Natural killer cell (primary cell): ENCODE data around the gene MAST1. TPM values are rescaled to one million over a fixed set of nuclear protein-coding genes. Genes with fewer than 3 reads are reported as not detected.

Experiments used
- ATAC-seq, 3 donors: fragments of 150-1000 bp in 2 of 3; fragments of 200-7000 bp in 1 of 3; cut with Tn5 transposase; 1 replicate in 1 of 3; 2 replicates in 2 of 3; pipeline ENCODE4 v1.10.0; 2021; ENCODE audit warnings: mild to moderate bottlenecking in 2 of 3, moderate library complexity in 2 of 3
- DNase-seq, 2 donors: peaks; one replicate each; pipeline versions ENCODE4 v3.0.0 to v3.0.0-alpha.2; 2013 to 2021; ENCODE audit warnings: mixed read lengths in 1 of 2
- H3K27ac ChIP-seq: one replicate; pipeline ENCODE4 v1.5.1; 2013; ENCODE audit warnings: mild to moderate bottlenecking, low read length
- H3K27me3 ChIP-seq: one replicate; pipeline ENCODE4 v1.6.1; 2013; ENCODE audit warnings: low read length; ENCODE audit not compliant: control insufficient read depth, insufficient read depth
- H3K36me3 ChIP-seq: one replicate; pipeline ENCODE4 v1.6.1; 2013; ENCODE audit warnings: low read length; ENCODE audit not compliant: control insufficient read depth, insufficient read depth
- H3K4me1 ChIP-seq: one replicate; pipeline ENCODE4 v1.6.1; 2013; ENCODE audit warnings: low read length; ENCODE audit not compliant: control insufficient read depth, insufficient read depth
- H3K4me3 ChIP-seq: one replicate; pipeline ENCODE4 v1.5.1; 2013; ENCODE audit warnings: low read length
- H3K9me3 ChIP-seq: one replicate; pipeline ENCODE4 v1.6.1; 2013; ENCODE audit warnings: low read length; ENCODE audit not compliant: control insufficient read depth, insufficient read depth
- H3K27ac Mint-ChIP-seq, 2 donors: one replicate each; pipeline ENCODE4 v1.8.0; 2022; ENCODE audit warnings: mild to moderate bottlenecking in 2 of 2, mixed read lengths in 2 of 2, moderate library complexity in 1 of 2
- H3K27me3 Mint-ChIP-seq, 2 donors: one replicate each; pipeline ENCODE4 v1.8.0; 2022; ENCODE audit warnings: low read depth in 2 of 2, mixed read lengths in 2 of 2
- H3K36me3 Mint-ChIP-seq: one replicate; pipeline ENCODE4 v1.8.0; 2022; ENCODE audit warnings: mixed read lengths
- H3K4me1 Mint-ChIP-seq, 2 donors: one replicate each; pipeline ENCODE4 v1.8.0; 2022; ENCODE audit warnings: mixed read lengths in 2 of 2
- H3K4me3 Mint-ChIP-seq: one replicate; pipeline ENCODE4 v1.8.0; 2022; ENCODE audit warnings: mild to moderate bottlenecking, moderate library complexity, mixed read lengths
- H3K9me3 Mint-ChIP-seq, 2 donors: one replicate each; pipeline ENCODE4 v1.8.0; 2022; ENCODE audit warnings: mixed read lengths in 2 of 2
- WGBS: methylation state at CpG from one replicate; pipeline ENCODE4 v1.1.7; 2013; ENCODE audit warnings: missing lambda C conversion rate; ENCODE audit not compliant: insufficient coverage; 5-methylcytosine and 5-hydroxymethylcytosine counted together
- intact Hi-C: fragments of 100-400 bp; cut with micrococcal nuclease; formaldehyde crosslinking; loops from one replicate; pipeline ENCODE4 v1.14.2; 2022
- total RNA-seq, 4 donors: library from RNA; stranded (reverse); fragments of 120-200 nt in 1 of 4; gene quantifications; one replicate each; pipeline versions ENCODE4 v1.2.3 to v1.2.4, GENCODE V29; 2013 to 2022
- TF ChIP-seq, protein P1 (sequence below): fragments of 200-600 bp; IDR thresholded peaks from one replicate; pipeline ENCODE4 v1.8.0; 2022; ENCODE audit warnings: antibody characterized with exemption

MAST1 gene
- total RNA-seq, 3 donors from 2014 or later (not counting 1 experiment from before 2014, with no cell fraction given) = 0.07 to 0.88 TPM; not detected in 1

DNA sequence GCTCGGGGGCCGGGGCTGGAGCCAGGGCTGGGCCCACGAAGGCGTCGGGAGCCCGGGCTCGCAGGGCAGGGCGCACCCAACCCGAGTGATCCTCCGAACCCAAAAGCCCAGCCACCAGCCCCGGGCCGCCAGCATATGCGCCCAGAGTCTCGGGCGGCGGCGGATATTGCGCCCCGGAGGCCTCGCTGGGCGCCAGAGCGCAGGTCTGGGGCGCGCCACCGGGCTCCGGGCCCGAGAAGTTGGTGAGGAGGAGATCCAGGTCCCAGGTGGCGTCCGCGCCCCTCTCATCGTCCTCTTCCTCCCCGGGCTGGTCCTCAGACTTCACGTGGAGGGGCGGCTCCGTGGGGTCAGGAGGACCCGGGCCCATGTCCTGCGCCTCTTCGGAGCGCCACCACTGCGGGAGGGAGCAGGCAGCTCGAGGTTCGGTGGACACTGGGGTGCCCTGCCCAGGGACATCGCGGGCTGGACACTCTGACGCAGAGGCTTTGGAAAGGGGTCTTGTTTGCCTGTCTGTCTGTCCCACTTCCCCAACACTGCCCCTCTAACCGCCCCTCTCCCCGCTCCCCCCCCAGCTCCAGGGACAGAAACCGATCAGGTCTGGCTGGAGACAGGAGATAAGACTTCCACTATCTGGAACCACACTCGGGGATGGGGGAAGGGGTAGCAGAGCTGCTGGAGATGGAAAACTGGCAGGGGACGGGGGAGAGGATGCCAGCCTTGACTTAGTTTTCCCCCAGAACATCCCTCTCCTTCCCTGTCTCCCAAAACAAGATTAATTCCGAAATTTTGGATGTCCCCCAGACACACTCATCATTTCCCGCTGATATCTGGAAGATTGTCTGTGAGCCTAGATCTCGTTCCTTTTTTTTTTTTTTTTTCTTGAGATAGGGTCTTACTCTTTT, 47.7 kb downstream of the MAST1 start:
- ATAC-seq (peak in 2 of 3 donors; percentile 6 to 13), DNase-seq (no peak)
- peak overlapping the region; percentile 79 for H3K4me3 Mint-ChIP-seq
- no peaks in the 10 kb centered on the region for H3K27me3 ChIP-seq
- WGBS = 11% methylated on average over 50 of the region's 53 CpGs
- TF ChIP-seq, protein P1, sequence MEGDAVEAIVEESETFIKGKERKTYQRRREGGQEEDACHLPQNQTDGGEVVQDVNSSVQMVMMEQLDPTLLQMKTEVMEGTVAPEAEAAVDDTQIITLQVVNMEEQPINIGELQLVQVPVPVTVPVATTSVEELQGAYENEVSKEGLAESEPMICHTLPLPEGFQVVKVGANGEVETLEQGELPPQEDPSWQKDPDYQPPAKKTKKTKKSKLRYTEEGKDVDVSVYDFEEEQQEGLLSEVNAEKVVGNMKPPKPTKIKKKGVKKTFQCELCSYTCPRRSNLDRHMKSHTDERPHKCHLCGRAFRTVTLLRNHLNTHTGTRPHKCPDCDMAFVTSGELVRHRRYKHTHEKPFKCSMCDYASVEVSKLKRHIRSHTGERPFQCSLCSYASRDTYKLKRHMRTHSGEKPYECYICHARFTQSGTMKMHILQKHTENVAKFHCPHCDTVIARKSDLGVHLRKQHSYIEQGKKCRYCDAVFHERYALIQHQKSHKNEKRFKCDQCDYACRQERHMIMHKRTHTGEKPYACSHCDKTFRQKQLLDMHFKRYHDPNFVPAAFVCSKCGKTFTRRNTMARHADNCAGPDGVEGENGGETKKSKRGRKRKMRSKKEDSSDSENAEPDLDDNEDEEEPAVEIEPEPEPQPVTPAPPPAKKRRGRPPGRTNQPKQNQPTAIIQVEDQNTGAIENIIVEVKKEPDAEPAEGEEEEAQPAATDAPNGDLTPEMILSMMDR = no peak
- H3K36me3 ChIP-seq = no peaks in the 10 kb centered on the region
- peaks cover 11% of the 10 kb centered on the region for H3K9me3 ChIP-seq
- no peaks in the 10 kb centered on the region for H3K36me3 Mint-ChIP-seq
- H3K9me3 Mint-ChIP-seq = no peaks in the 10 kb centered on the region
- no peaks in the 10 kb centered on the region for H3K27me3 Mint-ChIP-seq
- intact Hi-C loops = loop anchor here (1.0 kb wide), 1 partner anchor 79 kb away; no protein-coding TSS in a partner anchor
- H3K4me3 ChIP-seq = no peak overlapping the region
- no peak overlapping the region for H3K27ac ChIP-seq
- H3K4me1 ChIP-seq = peaks cover 41% of the 10 kb centered on the region
- H3K27ac Mint-ChIP-seq = no peak overlapping the region
- peaks cover 21 to 33% of the 10 kb centered on the region in 2 donors for H3K4me1 Mint-ChIP-seq

DNA sequence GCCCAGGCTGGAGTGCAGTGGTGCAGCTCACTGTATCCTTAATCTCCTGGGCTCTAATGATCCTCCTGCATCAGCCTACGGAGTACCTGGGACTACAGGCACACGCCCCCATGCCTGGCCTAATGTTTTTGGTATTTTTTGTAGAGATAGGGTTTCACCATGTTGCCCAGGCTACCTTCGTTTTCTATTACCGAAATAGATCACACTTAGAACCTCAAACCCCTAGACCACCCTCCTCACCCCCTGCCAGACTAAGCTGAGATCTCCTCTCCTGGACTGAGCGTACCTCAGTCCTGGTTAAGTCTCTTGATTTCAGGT, 48.3 kb downstream of the MAST1 start:
- Mint-ChIP-seq H3K4me1 (peaks cover 21 to 33% of the 10 kb centered on the region in 2 donors), H3K36me3 (no peaks in the 10 kb centered on the region), H3K4me3 (peak overlapping the region; percentile 79), H3K27me3 (no peaks in the 10 kb centered on the region), H3K9me3 (no peaks in the 10 kb centered on the region), H3K27ac (no peak overlapping the region)
- TF ChIP-seq, protein P1 = no peak
- H3K9me3 ChIP-seq = peaks cover 11% of the 10 kb centered on the region
- intact Hi-C loops = no loop called here
- H3K4me1 ChIP-seq = peaks cover 40% of the 10 kb centered on the region
- H3K27me3 ChIP-seq = no peaks in the 10 kb centered on the region
- DNase-seq (no peak), ATAC-seq (no peak)
- H3K36me3 ChIP-seq = no peaks in the 10 kb centered on the region
- H3K4me3 ChIP-seq = no peak overlapping the region
- H3K27ac ChIP-seq = no peak overlapping the region
- 95% methylated on average over 4 of the region's 5 CpGs for WGBS

DNA sequence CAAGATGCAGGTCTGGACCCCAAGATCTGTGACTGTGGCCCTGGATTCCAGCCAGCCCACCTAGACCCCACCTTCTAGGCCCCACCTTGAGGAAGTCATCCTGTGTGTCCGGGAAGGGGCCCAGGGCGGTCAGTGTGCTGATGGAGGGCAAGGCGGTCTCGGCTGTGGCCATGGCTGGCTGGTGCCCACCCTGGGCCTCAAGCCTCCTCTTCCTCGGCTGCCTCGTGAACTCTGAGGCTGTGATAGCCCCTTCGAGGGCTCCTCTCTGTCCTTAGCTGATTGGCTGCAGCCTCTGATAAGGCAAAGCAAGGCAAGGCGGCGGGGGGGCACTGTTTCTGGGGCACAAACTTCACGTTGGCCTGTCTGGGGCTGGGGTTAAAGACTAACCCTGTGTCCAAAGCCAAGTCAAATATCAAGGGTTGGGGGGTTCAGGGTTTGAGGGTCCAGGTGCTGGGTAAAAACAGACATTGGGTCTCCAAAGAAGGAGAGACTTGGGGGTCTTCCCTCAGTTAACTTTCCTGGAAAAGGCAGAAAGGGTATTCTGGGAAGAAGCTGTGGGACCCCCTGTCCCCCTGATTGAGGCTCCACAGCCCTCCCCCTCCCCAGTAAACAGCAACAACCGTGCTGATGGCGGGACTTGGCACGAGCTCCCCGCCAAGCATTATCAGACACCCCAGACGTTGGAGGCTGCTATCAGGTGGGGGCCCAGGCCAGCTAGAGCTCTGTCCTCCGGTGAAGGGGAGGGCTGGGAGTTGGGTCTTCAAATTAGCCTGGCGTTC, 48.8 kb downstream of the MAST1 start, which contains the start of gene KLF1:
Gene KLF1 (minus strand): TSS at position 233 of the 779 bp plus-strand sequence. CDS start 61 bp downstream, at position 172.
- no peak for DNase-seq
- Mint-ChIP-seq H3K27ac (no peak within 1 kb of the TSS), H3K36me3 (no peaks in the 10 kb centered on the region), H3K27me3 (no peaks in the 10 kb centered on the region), H3K4me3 (peak within 1 kb of the TSS; percentile 79), H3K9me3 (no peaks in the 10 kb centered on the region), H3K4me1 (peaks cover 19 to 36% of the 10 kb centered on the region in 2 donors)
- TF ChIP-seq, protein P1 = no peak
- no peak within 1 kb of the TSS for H3K27ac ChIP-seq
- peaks cover 40% of the 10 kb centered on the region for H3K4me1 ChIP-seq
- peaks cover 11% of the 10 kb centered on the region for H3K9me3 ChIP-seq
- no peaks in the 10 kb centered on the region for H3K36me3 ChIP-seq
- no peak for ATAC-seq
- H3K27me3 ChIP-seq = no peaks in the 10 kb centered on the region
- H3K4me3 ChIP-seq = no peak within 1 kb of the TSS
- 84% methylated on average over 17 of the region's 17 CpGs for WGBS
- intact Hi-C loops = no loop called here
